ENCODE measurements around the gene PLA2G4E. TPM values are rescaled to one million over a fixed set of nuclear protein-coding genes. Genes with fewer than 3 reads are reported as not detected.

Gene PLA2G4E
- total and polyA plus RNA-seq, 2 of the 13 experiments (the other 11 are each of a cell fraction or from before 2014, with no cell fraction given): not detected

GRCh38 chr15:41968701-41969100 lies 52.1 kb downstream of the PLA2G4E start:
- no peak for ATAC-seq

DNA sequence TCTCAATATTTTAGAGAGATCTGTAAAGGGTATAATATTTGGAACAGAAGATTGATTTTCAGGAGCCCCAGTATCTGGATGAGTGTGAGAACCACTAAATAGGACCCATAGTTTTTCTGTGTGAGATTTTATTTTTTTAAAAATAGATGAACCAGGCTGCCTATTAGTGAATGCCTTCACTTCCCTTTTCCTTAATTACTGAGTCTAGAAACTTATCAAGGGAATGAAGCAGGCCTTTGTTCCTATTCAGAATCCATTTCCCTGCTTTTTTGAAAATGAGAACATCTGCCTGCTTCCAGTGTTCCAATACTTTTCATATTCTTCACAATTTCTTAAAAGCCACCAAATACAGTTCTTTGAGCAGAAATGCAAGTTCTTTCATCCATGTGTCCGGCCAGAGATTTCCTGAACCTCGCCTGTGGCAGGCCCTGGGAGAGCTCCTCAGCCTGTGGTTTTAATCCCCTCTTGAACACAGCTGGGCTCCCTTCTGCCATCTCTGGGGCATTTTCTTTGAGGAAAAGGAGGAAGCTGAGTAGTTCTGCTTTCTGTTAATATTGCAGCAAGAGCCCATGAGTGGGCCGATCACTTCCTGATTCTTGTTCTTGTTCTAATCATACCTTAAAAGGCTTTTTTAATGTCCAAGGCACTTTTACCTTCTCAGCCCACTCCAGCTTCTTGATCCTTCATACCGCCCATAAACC lies 53.2 kb downstream of the PLA2G4E start:
- Histone ChIP-seq H3K36me3 (replicated peaks in 1 of 2; ENCODE audit: control insufficient read depth in 1 of 2, insufficient read depth in 2 of 2, low read length in 2 of 2) (no peaks in the 10 kb centered on the region), H3K4me1 (ENCODE audit: insufficient read depth, low read length) (peaks cover 22% of the 10 kb centered on the region), H3K79me2 (ENCODE audit: insufficient read depth, low read length) (no peaks in the 10 kb centered on the region), H3K27ac (ENCODE audit: extremely low read length, insufficient read depth, low read length) (no peak overlapping the region), H4K20me1 (ENCODE audit: insufficient read depth, low read length) (no peaks in the 10 kb centered on the region), H2AFZ (ENCODE audit: low read length) (no peak overlapping the region), H3K4me2 (ENCODE audit: low read depth, low read length) (no peak overlapping the region), H3K4me3 (replicated peaks in 1 of 3; ENCODE audit: insufficient read depth in 1 of 3, low read depth in 2 of 3, low read length in 3 of 3) (no peak overlapping the region), H3K9ac (ENCODE audit: insufficient read depth, low read depth, low read length) (no peak overlapping the region), H3K27me3 (ENCODE audit: control insufficient read depth in 1 of 2, insufficient read depth in 2 of 2, low read length in 2 of 2) (no peaks in the 10 kb centered on the region), H3K9me3 (ENCODE audit: low read length) (no peaks in the 10 kb centered on the region)
- WGBS (ENCODE audit: low lambda C conversion rate): over 99% methylated on average over 4 of the region's 4 CpGs
- ATAC-seq (no peak), DNase-seq (ENCODE audit: low spot score) (no peak), FAIRE-seq (no peak)
- BruUV-seq (replicated peaks): no TSS peak
- intact Hi-C loops (cut with micrococcal nuclease; ENCODE audit: unreplicated experiment) (no loop called here), in situ Hi-C loops (cut with HindIII; ENCODE audit: extremely low pct_ligation_motif_present, low pct_unique_long_range_greater_than_20kb) (no loop called here)
- POLR2A ChIA-PET: no interaction called here
- CTCF ChIA-PET (ENCODE audit: low intra/inter-chr PET ratio, low total read pairs): no interaction called here
- TF ChIP-seq TRAFD1 (CRISPR knock-in tag; IDR thresholded peaks at IDR 0.05; ENCODE audit: borderline replicate concordance) (no peak), ZBTB46 (CRISPR knock-in tag; IDR thresholded peaks at IDR 0.05; ENCODE audit: borderline replicate concordance) (no peak), RBAK (CRISPR knock-in tag; IDR thresholded peaks at IDR 0.05) (no peak), ADNP (CRISPR knock-in tag; IDR thresholded peaks at IDR 0.05) (no peak), MAX (IDR thresholded peaks at IDR 0.05) (no peak), SRF (IDR thresholded peaks at IDR 0.05; ENCODE audit: low read depth, low read length) (no peak), KDM4B (CRISPR knock-in tag; IDR thresholded peaks at IDR 0.05) (no peak)
- TF ChIP-seq, protein P1, sequence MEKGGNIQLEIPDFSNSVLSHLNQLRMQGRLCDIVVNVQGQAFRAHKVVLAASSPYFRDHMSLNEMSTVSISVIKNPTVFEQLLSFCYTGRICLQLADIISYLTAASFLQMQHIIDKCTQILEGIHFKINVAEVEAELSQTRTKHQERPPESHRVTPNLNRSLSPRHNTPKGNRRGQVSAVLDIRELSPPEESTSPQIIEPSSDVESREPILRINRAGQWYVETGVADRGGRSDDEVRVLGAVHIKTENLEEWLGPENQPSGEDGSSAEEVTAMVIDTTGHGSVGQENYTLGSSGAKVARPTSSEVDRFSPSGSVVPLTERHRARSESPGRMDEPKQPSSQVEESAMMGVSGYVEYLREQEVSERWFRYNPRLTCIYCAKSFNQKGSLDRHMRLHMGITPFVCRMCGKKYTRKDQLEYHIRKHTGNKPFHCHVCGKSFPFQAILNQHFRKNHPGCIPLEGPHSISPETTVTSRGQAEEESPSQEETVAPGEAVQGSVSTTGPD (CRISPR knock-in tag; IDR thresholded peaks at IDR 0.05): no peak

More at GRCh38 chr15:41968701-41969100, 52.1 kb downstream of the PLA2G4E start:
- no peak overlapping the region for H3K4me3 ChIP-seq (replicated peaks in 1 of 3; ENCODE audit: insufficient read depth in 1 of 3, low read depth in 2 of 3, low read length in 3 of 3)
- no peak overlapping the region for H3K9ac ChIP-seq (ENCODE audit: insufficient read depth, low read depth, low read length)
- intact Hi-C loops (cut with micrococcal nuclease; ENCODE audit: unreplicated experiment) (no loop called here), in situ Hi-C loops (cut with HindIII; ENCODE audit: extremely low pct_ligation_motif_present, low pct_unique_long_range_greater_than_20kb) (no loop called here)
- no peaks in the 10 kb centered on the region for H4K20me1 ChIP-seq (ENCODE audit: insufficient read depth, low read length)
- no peaks in the 10 kb centered on the region for H3K36me3 ChIP-seq (replicated peaks in 1 of 2; ENCODE audit: control insufficient read depth in 1 of 2, insufficient read depth in 2 of 2, low read length in 2 of 2)
- no peak overlapping the region for H2AFZ ChIP-seq (ENCODE audit: low read length)
- TF ChIP-seq ZSCAN21 (CRISPR knock-in tag; IDR thresholded peaks at IDR 0.05; ENCODE audit: borderline replicate concordance) (no peak), GABPB1 (CRISPR knock-in tag; IDR thresholded peaks at IDR 0.05) (no peak)
- TF ChIP-seq, protein P2, sequence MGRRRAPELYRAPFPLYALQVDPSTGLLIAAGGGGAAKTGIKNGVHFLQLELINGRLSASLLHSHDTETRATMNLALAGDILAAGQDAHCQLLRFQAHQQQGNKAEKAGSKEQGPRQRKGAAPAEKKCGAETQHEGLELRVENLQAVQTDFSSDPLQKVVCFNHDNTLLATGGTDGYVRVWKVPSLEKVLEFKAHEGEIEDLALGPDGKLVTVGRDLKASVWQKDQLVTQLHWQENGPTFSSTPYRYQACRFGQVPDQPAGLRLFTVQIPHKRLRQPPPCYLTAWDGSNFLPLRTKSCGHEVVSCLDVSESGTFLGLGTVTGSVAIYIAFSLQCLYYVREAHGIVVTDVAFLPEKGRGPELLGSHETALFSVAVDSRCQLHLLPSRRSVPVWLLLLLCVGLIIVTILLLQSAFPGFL (CRISPR knock-in tag; IDR thresholded peaks at IDR 0.05): no peak
- WGBS (ENCODE audit: low lambda C conversion rate): 94% methylated on average over 4 of the region's 4 CpGs
- no peak for DNase-seq (ENCODE audit: low spot score)
- no TSS peak for BruUV-seq (replicated peaks)
- no peak overlapping the region for H3K4me2 ChIP-seq (ENCODE audit: low read depth, low read length)
- H3K27ac ChIP-seq (ENCODE audit: extremely low read length, insufficient read depth, low read length): no peak overlapping the region
- ChIA-PET CTCF (ENCODE audit: low intra/inter-chr PET ratio, low total read pairs) (no interaction called here), POLR2A (no interaction called here)
- no peaks in the 10 kb centered on the region for H3K79me2 ChIP-seq (ENCODE audit: insufficient read depth, low read length)
- H3K4me1 ChIP-seq (ENCODE audit: insufficient read depth, low read length): peaks cover 29% of the 10 kb centered on the region
- no peaks in the 10 kb centered on the region for H3K27me3 ChIP-seq (ENCODE audit: control insufficient read depth in 1 of 2, insufficient read depth in 2 of 2, low read length in 2 of 2)
- no peaks in the 10 kb centered on the region for H3K9me3 ChIP-seq (ENCODE audit: low read length)
- no peak for FAIRE-seq

All from HepG2 (cell line).